Parathyroid adenoma (tissue), 2 donors: ENCODE measurements around the gene MAPT.

Experiments
- H2AFZ ChIP-seq: fragments of 300-600 bp; sonication (generic); one replicate; pipeline ENCODE4 v1.7.0; 2017; ENCODE audit warnings: antibody characterized with exemption, mild to moderate bottlenecking
- H3K27ac ChIP-seq: fragments of 300-600 bp; sonication (generic); one replicate; pipeline ENCODE4 v1.7.0; 2017
- H3K27me3 ChIP-seq: fragments of 300-600 bp; sonication (generic); one replicate; pipeline ENCODE4 v1.7.0; 2017; ENCODE audit warnings: low read length; ENCODE audit not compliant: control insufficient read depth, insufficient read depth
- H3K36me3 ChIP-seq: fragments of 300-600 bp; sonication (generic); one replicate; pipeline ENCODE4 v1.7.0; 2017; ENCODE audit warnings: low read length; ENCODE audit not compliant: control insufficient read depth, insufficient read depth
- H3K4me1 ChIP-seq: fragments of 300-600 bp; sonication (generic); one replicate; pipeline ENCODE4 v1.7.0; 2017; ENCODE audit warnings: control low read depth
- H3K4me2 ChIP-seq: fragments of 300-600 bp; sonication (generic); one replicate; pipeline ENCODE4 v1.7.0; 2017; ENCODE audit warnings: low read length
- H3K4me3 ChIP-seq: fragments of 300-600 bp; sonication (generic); one replicate; pipeline ENCODE4 v1.7.0; 2017; ENCODE audit warnings: low read depth, low read length
- H3K79me2 ChIP-seq: fragments of 300-600 bp; sonication (generic); one replicate; pipeline ENCODE4 v1.7.0; 2017; ENCODE audit warnings: control low read depth
- H3K9ac ChIP-seq: fragments of 300-600 bp; sonication (generic); one replicate; pipeline ENCODE4 v1.7.0; 2017; ENCODE audit warnings: mild to moderate bottlenecking
- H3K9me3 ChIP-seq: fragments of 300-600 bp; sonication (generic); one replicate; pipeline ENCODE4 v1.7.0; 2017; ENCODE audit warnings: low read length; ENCODE audit not compliant: control insufficient read depth
- TF ChIP-seq, protein P1 (sequence below): fragments of 300-600 bp; sonication (generic); IDR thresholded peaks from one replicate; pipeline ENCODE4 v1.7.0; 2017; ENCODE audit warnings: antibody characterized with exemption, mild to moderate bottlenecking
- donor health status: primary hyperparathyroidism.

MAPT gene

DNA sequence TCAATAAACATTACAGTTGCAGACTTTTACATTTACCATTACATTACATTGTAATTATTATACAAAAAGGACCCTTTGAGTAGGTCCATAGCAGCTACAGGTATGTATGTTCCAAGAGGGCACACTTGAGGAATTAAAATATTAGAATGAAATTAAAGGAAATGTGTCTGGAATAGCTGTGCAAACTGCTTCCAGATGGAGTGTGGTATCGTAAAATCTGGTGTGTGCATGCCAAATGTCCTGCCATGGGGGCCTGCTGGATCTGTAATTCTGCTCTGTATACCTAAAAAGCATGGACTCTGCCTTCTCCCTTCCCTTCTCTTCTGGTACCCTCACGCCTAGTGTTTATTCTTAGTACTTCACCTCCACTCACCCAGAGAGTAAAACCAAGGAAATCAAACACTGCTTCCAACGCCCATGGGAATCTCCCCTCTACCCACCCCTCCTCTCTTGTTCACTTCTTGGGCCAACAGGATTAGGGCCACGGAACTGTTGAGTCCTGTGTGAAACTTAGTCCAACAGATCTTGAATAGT lies 143.4 kb downstream of the MAPT start:
- Histone ChIP-seq H3K27ac (no peak overlapping the region), H3K36me3 (no peaks in the 10 kb centered on the region), H2AFZ (no peak overlapping the region), H3K9ac (no peak overlapping the region), H3K4me3 (no peak overlapping the region), H3K27me3 (no peaks in the 10 kb centered on the region), H3K4me2 (no peak overlapping the region), H3K79me2 (peaks cover 3% of the 10 kb centered on the region), H3K9me3 (no peaks in the 10 kb centered on the region), H3K4me1 (no peaks in the 10 kb centered on the region)
- TF ChIP-seq, protein P1, sequence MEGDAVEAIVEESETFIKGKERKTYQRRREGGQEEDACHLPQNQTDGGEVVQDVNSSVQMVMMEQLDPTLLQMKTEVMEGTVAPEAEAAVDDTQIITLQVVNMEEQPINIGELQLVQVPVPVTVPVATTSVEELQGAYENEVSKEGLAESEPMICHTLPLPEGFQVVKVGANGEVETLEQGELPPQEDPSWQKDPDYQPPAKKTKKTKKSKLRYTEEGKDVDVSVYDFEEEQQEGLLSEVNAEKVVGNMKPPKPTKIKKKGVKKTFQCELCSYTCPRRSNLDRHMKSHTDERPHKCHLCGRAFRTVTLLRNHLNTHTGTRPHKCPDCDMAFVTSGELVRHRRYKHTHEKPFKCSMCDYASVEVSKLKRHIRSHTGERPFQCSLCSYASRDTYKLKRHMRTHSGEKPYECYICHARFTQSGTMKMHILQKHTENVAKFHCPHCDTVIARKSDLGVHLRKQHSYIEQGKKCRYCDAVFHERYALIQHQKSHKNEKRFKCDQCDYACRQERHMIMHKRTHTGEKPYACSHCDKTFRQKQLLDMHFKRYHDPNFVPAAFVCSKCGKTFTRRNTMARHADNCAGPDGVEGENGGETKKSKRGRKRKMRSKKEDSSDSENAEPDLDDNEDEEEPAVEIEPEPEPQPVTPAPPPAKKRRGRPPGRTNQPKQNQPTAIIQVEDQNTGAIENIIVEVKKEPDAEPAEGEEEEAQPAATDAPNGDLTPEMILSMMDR = no peak

- TF ChIP-seq, protein P1 = no peak
- no peak overlapping the region for H3K4me2 ChIP-seq
- H3K79me2 ChIP-seq = peaks cover 3% of the 10 kb centered on the region
- no peak overlapping the region for H2AFZ ChIP-seq
- H3K9me3 ChIP-seq = no peaks in the 10 kb centered on the region
- no peaks in the 10 kb centered on the region for H3K27me3 ChIP-seq
- no peak overlapping the region for H3K27ac ChIP-seq
- H3K4me3 ChIP-seq = no peak overlapping the region
- no peaks in the 10 kb centered on the region for H3K36me3 ChIP-seq
- H3K4me1 ChIP-seq = peaks cover under 1% of the 10 kb centered on the region
- no peak overlapping the region for H3K9ac ChIP-seq
Observed at GRCh38 chr17:46038414-46038813, 144.1 kb downstream of the MAPT start.

DNA sequence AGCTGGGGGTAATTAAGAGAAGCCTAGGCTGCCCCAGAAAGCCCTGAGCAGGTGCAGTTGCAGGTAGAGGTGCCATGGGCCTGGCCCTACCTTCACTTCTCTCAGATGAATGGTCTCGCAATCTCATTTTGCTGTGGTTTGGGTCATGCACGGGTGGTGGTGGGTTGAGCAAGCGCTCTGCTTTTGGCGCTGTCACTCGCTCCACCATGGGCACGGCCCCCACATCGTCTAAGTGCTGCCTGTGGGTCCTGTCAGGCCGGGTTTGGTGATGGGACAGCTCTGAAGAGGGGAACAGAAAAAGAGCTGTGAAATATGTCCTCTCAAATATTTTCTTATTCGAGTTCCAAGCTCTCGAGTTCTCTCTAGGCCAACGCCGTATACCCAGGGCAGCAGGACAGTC lies 144.6 kb downstream of the MAPT start:
- Histone ChIP-seq H3K4me1 (peaks cover 6% of the 10 kb centered on the region), H3K36me3 (no peaks in the 10 kb centered on the region), H2AFZ (no peak overlapping the region), H3K9ac (no peak overlapping the region), H3K4me3 (no peak overlapping the region), H3K27ac (no peak overlapping the region), H3K4me2 (no peak overlapping the region), H3K9me3 (no peaks in the 10 kb centered on the region), H3K79me2 (peaks cover 5% of the 10 kb centered on the region), H3K27me3 (no peaks in the 10 kb centered on the region)
- TF ChIP-seq, protein P1 = no peak

GRCh38 chr17:46039592-46040186 lies 145.3 kb downstream of the MAPT start:
- H3K79me2 ChIP-seq = peaks cover 5% of the 10 kb centered on the region
- H3K36me3 ChIP-seq = no peaks in the 10 kb centered on the region
- H2AFZ ChIP-seq = no peak overlapping the region
- H3K27ac ChIP-seq = no peak overlapping the region
- H3K9me3 ChIP-seq = no peaks in the 10 kb centered on the region
- H3K4me2 ChIP-seq = no peak overlapping the region
- TF ChIP-seq, protein P1 = no peak
- H3K4me1 ChIP-seq = peaks cover 8% of the 10 kb centered on the region
- H3K4me3 ChIP-seq = no peak overlapping the region
- no peaks in the 10 kb centered on the region for H3K27me3 ChIP-seq
- no peak overlapping the region for H3K9ac ChIP-seq

GRCh38 chr17:46042246-46042645 lies 147.9 kb downstream of the MAPT start:
- H3K27ac ChIP-seq = no peak overlapping the region
- H3K79me2 ChIP-seq = peaks cover 9% of the 10 kb centered on the region
- no peaks in the 10 kb centered on the region for H3K9me3 ChIP-seq
- H3K4me1 ChIP-seq = peaks cover 8% of the 10 kb centered on the region
- no peaks in the 10 kb centered on the region for H3K36me3 ChIP-seq
- H3K4me3 ChIP-seq = no peak overlapping the region
- H3K27me3 ChIP-seq = no peaks in the 10 kb centered on the region
- H2AFZ ChIP-seq = no peak overlapping the region
- H3K4me2 ChIP-seq = no peak overlapping the region
- H3K9ac ChIP-seq = no peak overlapping the region
- TF ChIP-seq, protein P1 = no peak
